Hepatocyte (in vitro differentiated cells): ENCODE data around the gene ITGA7.

ENCODE experiments used
- CTCF ChIP-seq: fragments of 200-600 bp; sonication (generic); IDR thresholded peaks from 2 replicates; pipeline ENCODE4 v1.5.1; 2016; ENCODE audit warnings: antibody characterized with exemption, mild to moderate bottlenecking; ENCODE audit not compliant: poor library complexity
- EZH2 ChIP-seq: fragments of 200-600 bp; sonication (generic); IDR thresholded peaks from 2 replicates; pipeline ENCODE4 v1.6.1; 2016; ENCODE audit warnings: antibody characterized with exemption, mild to moderate bottlenecking, borderline replicate concordance
- EZH2phosphoT487 ChIP-seq: fragments of 200-600 bp; sonication (generic); IDR thresholded peaks from one replicate; pipeline ENCODE4 v1.6.1; 2018; ENCODE audit warnings: antibody characterized with exemption, mild to moderate bottlenecking, low read depth, moderate library complexity; ENCODE audit not compliant: unreplicated experiment, severe bottlenecking

- TF ChIP-seq CTCF, result no peak
- TF ChIP-seq EZH2, result no peak
- TF ChIP-seq EZH2phosphoT487, result no peak
Measured at GRCh38 chr12:55739025-55739378, 31.3 kb upstream of the ITGA7 start.
